HepG2 (cell line): ENCODE data around the gene ULBP1. TPM values are rescaled to one million over a fixed set of nuclear protein-coding genes. Genes with fewer than 3 reads are reported as not detected.

Source experiments
- CREM ChIP-seq, 2 experiments: sonication (generic) in 1 of 2; formaldehyde crosslinking in 1 of 2; IDR thresholded peaks; 2 replicates each; pipeline versions ENCODE4 v1.4.0 to v1.6.1; 2016 to 2020; ENCODE audit warnings: antibody characterized with exemption in 1 of 2, mild to moderate bottlenecking in 1 of 2, missing genetic modification reagents in 1 of 2
- GATA4 ChIP-seq: sonication (generic); IDR thresholded peaks from 2 replicates; pipeline ENCODE4 v1.6.1; 2016; ENCODE audit warnings: antibody characterized with exemption, low read depth, borderline replicate concordance
- LRRFIP1 ChIP-seq: sonication (generic); formaldehyde crosslinking; conservative IDR thresholded peaks from 2 replicates; pipeline ENCODE4 v1.4.0; 2020; ENCODE audit warnings: missing genetic modification reagents
- POGZ ChIP-seq: sonication (generic); formaldehyde crosslinking; IDR thresholded peaks from 2 replicates; pipeline ENCODE4 v1.4.0; 2020; ENCODE audit warnings: mild to moderate bottlenecking, missing genetic modification reagents
- TSC22D2 ChIP-seq: sonication (generic); formaldehyde crosslinking; IDR thresholded peaks from 2 replicates; pipeline ENCODE4 v1.5.1; 2020; ENCODE audit warnings: missing genetic modification reagents, mild to moderate bottlenecking, borderline replicate concordance
- ZBTB44 ChIP-seq: sonication (generic); formaldehyde crosslinking; IDR thresholded peaks from 2 replicates; pipeline ENCODE4 v1.4.0; 2020; ENCODE audit warnings: missing genetic modification reagents
- polyA plus RNA-seq, 8 experiments: library from polyadenylated mRNA; depleted of rRNA in 3 of 8; stranded (reverse) in 7 of 8; unstranded in 1 of 8; fragments of >200 nt; fragmentation: Illumina TruSeq in 4 of 8; extraction: Trizol in 4 of 8; gene quantifications; 2 replicates each; pipeline versions ENCODE4 v1.2.1 to v1.2.3, GENCODE V29; 2011 to 2016; ENCODE audit warnings: low read depth in 4 of 8, missing spikeins in 1 of 8, mixed read lengths in 1 of 8; ENCODE audit not compliant: insufficient read depth in 1 of 8
- total RNA-seq, 5 experiments: library from RNA; depleted of rRNA; stranded (reverse); fragments of >200 nt; fragmentation: Illumina TruSeq; extraction: Trizol; gene quantifications; 2 replicates each; pipeline ENCODE4 v1.2.3, GENCODE V29; 2016; ENCODE audit warnings: low read depth in 1 of 5
- TF ChIP-seq, protein P1 (sequence below): sonication (generic); formaldehyde crosslinking; IDR thresholded peaks from 2 replicates; pipeline ENCODE4 v1.8.1; 2023; ENCODE audit warnings: missing genetic modification reagents, mild to moderate bottlenecking, borderline replicate concordance
- TF ChIP-seq, protein P2 (sequence below): sonication (generic); formaldehyde crosslinking; IDR thresholded peaks from one replicate; pipeline ENCODE4 v1.5.1; 2020; ENCODE audit warnings: mild to moderate bottlenecking, missing genetic modification reagents; ENCODE audit errors: not compliant biosample characterization
- TF ChIP-seq, protein P3 (sequence below): sonication (generic); formaldehyde crosslinking; IDR thresholded peaks from 2 replicates; pipeline ENCODE4 v1.8.1; 2023; ENCODE audit warnings: missing genetic modification reagents, inconsistent platforms, borderline replicate concordance
- TF ChIP-seq, protein P4 (sequence below): IDR thresholded peaks from 2 replicates; pipeline ENCODE4 v1.6.1; 2016; ENCODE audit warnings: missing compliant biosample characterization, missing genetic modification reagents, borderline replicate concordance

ULBP1 gene
- total and polyA plus RNA-seq, 2 of the 13 experiments (the other 11 are each of a cell fraction or from before 2014, with no cell fraction given): 0.04 to 0.09 TPM

DNA sequence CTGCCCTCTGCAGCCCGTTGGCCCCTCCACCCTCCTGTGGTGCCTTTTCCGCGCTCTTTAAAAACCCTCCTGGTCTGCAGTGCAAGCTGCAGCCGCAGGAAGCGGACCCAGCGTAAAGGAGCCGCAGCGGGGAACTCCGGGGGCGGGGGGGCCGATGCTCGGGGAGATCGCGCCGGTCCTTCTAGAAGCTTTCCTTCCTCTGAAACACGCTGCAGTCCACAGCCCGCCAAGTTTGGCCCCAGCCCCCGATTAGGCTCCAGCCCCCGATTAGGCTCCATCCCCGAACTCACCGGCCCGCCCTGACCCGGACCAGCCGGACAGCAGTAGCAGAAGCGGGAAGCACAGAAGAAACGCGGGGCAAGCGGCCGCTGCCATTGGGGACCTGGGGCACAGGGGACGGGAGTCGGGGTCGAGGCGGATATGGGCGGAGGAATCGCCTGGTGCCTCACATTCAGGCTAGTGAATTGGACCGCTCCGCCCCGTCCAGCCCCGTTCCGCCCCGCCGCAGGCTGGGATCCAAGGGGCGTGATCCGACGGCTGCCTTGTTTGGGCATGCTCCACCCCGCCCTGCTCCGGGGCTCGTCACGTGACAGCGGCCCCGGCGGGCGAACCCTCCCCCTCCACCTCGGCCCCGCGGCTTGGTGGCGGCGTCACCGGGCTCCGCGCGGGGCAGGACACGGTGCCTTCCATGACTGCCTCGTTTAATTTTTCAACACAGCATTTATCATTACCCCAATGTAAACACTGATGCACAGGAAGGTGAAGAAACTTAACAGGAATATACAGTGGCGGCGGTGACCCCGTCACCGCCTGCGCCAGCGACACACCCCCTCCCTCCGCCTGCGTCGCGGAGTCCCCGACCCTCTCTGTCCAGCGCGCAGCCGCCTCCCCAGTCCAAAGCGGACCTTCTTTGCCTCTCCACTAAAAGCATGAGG is 41.3 kb downstream of the ULBP1 start (continued):
- TF ChIP-seq ZBTB44 (CRISPR knock-in tag) (no peak), LRRFIP1 (CRISPR knock-in tag) (no peak), POGZ (peak; percentile 91), GATA4 (no peak), TSC22D2 (CRISPR knock-in tag) (no peak), CREM (IDR thresholded peaks at IDR 0.05) (no peak), CREM (CRISPR knock-in tag; IDR thresholded peaks at IDR 0.05) (no peak)
- TF ChIP-seq, protein P1, sequence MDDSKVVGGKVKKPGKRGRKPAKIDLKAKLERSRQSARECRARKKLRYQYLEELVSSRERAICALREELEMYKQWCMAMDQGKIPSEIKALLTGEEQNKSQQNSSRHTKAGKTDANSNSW (CRISPR knock-in tag): no peak
- TF ChIP-seq, protein P2, sequence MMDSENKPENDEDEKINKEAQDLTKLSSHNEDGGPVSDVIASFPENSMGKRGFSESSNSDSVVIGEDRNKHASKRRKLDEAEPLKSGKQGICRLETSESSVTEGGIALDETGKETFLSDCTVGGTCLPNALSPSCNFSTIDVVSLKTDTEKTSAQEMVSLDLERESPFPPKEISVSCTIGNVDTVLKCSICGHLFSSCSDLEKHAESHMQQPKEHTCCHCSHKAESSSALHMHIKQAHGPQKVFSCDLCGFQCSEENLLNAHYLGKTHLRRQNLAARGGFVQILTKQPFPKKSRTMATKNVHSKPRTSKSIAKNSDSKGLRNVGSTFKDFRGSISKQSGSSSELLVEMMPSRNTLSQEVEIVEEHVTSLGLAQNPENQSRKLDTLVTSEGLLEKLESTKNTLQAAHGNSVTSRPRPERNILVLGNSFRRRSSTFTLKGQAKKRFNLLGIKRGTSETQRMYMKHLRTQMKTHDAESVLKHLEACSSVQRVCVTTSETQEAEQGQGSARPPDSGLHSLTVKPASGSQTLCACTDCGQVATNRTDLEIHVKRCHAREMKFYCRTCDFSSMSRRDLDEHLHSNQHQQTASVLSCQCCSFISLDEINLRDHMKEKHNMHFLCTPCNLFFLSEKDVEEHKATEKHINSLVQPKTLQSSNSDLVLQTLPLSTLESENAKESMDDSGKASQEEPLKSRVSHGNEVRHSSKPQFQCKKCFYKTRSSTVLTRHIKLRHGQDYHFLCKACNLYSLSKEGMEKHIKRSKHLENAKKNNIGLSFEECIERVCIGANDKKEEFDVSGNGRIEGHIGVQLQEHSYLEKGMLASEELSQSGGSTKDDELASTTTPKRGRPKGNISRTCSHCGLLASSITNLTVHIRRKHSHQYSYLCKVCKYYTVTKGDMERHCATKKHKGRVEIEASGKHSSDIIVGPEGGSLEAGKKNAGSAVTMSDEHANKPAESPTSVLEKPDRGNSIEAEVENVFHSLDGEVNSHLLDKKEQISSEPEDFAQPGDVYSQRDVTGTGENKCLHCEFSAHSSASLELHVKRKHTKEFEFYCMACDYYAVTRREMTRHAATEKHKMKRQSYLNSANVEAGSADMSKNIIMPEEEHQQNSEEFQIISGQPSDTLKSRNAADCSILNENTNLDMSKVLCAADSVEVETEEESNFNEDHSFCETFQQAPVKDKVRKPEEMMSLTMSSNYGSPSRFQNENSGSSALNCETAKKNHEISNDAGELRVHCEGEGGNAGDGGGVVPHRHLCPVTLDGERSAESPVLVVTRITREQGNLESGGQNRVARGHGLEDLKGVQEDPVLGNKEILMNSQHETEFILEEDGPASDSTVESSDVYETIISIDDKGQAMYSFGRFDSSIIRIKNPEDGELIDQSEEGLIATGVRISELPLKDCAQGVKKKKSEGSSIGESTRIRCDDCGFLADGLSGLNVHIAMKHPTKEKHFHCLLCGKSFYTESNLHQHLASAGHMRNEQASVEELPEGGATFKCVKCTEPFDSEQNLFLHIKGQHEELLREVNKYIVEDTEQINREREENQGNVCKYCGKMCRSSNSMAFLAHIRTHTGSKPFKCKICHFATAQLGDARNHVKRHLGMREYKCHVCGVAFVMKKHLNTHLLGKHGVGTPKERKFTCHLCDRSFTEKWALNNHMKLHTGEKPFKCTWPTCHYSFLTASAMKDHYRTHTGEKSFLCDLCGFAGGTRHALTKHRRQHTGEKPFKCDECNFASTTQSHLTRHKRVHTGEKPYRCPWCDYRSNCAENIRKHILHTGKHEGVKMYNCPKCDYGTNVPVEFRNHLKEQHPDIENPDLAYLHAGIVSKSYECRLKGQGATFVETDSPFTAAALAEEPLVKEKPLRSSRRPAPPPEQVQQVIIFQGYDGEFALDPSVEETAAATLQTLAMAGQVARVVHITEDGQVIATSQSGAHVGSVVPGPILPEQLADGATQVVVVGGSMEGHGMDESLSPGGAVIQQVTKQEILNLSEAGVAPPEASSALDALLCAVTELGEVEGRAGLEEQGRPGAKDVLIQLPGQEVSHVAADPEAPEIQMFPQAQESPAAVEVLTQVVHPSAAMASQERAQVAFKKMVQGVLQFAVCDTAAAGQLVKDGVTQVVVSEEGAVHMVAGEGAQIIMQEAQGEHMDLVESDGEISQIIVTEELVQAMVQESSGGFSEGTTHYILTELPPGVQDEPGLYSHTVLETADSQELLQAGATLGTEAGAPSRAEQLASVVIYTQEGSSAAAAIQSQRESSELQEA (CRISPR knock-in tag): no peak
- TF ChIP-seq, protein P3, sequence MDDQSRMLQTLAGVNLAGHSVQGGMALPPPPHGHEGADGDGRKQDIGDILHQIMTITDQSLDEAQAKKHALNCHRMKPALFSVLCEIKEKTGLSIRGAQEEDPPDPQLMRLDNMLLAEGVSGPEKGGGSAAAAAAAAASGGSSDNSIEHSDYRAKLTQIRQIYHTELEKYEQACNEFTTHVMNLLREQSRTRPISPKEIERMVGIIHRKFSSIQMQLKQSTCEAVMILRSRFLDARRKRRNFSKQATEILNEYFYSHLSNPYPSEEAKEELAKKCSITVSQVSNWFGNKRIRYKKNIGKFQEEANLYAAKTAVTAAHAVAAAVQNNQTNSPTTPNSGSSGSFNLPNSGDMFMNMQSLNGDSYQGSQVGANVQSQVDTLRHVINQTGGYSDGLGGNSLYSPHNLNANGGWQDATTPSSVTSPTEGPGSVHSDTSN: no peak
- TF ChIP-seq, protein P4, sequence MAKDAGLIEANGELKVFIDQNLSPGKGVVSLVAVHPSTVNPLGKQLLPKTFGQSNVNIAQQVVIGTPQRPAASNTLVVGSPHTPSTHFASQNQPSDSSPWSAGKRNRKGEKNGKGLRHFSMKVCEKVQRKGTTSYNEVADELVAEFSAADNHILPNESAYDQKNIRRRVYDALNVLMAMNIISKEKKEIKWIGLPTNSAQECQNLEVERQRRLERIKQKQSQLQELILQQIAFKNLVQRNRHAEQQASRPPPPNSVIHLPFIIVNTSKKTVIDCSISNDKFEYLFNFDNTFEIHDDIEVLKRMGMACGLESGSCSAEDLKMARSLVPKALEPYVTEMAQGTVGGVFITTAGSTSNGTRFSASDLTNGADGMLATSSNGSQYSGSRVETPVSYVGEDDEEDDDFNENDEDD (CRISPR knock-in tag): 0 out of 2 replicates have a peak, but pooled peaks have one; percentile 8
